ENCODE results near the gene FCMR.

The FCMR gene

GRCh38 chr1:206963119-206963712, 41.5 kb upstream of the FCMR start:
- TF ChIP-seq CTCF (conservative IDR thresholded peaks at IDR 0.05; ENCODE audit: low read length), result no peak
- peak; percentile 24 for DNase-seq (ENCODE audit: low read depth)
- no peak overlapping the region for H3K4me3 ChIP-seq (ENCODE audit: low read length)

GRCh38 chr1:206962272-206962671, 40.5 kb upstream of the FCMR start:
- DNase-seq (ENCODE audit: low read depth), result no peak
- no peak for TF ChIP-seq CTCF (conservative IDR thresholded peaks at IDR 0.05; ENCODE audit: low read length)
- no peak overlapping the region for H3K4me3 ChIP-seq (ENCODE audit: low read length)

GRCh38 chr1:206961668-206962067, 39.9 kb upstream of the FCMR start:
- H3K4me3 ChIP-seq (ENCODE audit: low read length), result no peak overlapping the region
- no peak for TF ChIP-seq CTCF (conservative IDR thresholded peaks at IDR 0.05; ENCODE audit: low read length)
- DNase-seq (ENCODE audit: low read depth), result no peak

- no peak for DNase-seq (ENCODE audit: low read depth)
- no peak for TF ChIP-seq CTCF (conservative IDR thresholded peaks at IDR 0.05; ENCODE audit: low read length)
- no peak overlapping the region for H3K4me3 ChIP-seq (ENCODE audit: low read length)
Measured at GRCh38 chr1:206960676-206961386, 39.1 kb upstream of the FCMR start.

GRCh38 chr1:206958144-206958543, 36.4 kb upstream of the FCMR start:
- TF ChIP-seq CTCF (conservative IDR thresholded peaks at IDR 0.05; ENCODE audit: low read length), result no peak
- DNase-seq (ENCODE audit: low read depth), result no peak
- H3K4me3 ChIP-seq (ENCODE audit: low read length), result no peak overlapping the region

GRCh38 chr1:206957639-206958038, 35.9 kb upstream of the FCMR start:
- no peak overlapping the region for H3K4me3 ChIP-seq (ENCODE audit: low read length)
- TF ChIP-seq CTCF (conservative IDR thresholded peaks at IDR 0.05; ENCODE audit: low read length), result no peak
- DNase-seq (ENCODE audit: low read depth), result no peak
